ENCODE results near the gene FHOD1. TPM values are rescaled to one million over a fixed set of nuclear protein-coding genes. Genes with fewer than 3 reads are reported as not detected.

FHOD1 gene
- total RNA-seq, 1 donor from 2014 or later = 28.7 TPM

DNA sequence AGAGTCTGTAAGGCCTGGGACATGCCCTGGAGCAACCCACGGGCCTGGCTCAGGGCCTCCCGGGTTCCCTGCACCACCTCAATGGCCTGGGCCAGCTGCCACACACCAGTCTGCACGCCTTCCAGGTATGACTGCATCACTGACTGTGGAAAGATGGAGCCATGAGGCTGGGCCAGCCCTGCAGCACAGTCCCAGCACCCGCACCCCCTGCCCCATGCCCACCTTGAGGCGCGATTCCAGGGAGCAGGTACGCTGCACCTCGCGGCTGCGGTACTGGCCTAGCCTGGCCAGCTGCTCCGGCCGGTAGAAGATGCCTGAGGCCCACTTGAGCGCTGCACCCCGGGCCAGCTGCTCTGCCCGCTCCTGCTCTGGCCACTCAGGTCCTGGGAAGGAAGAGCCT, 58.5 kb downstream of the FHOD1 start:
- H3K4me3 Mint-ChIP-seq = no peak overlapping the region
- H3K27me3 Mint-ChIP-seq (ENCODE audit: low read depth) = peaks cover 13% of the 10 kb centered on the region
- H3K4me1 Mint-ChIP-seq = peaks cover 32% of the 10 kb centered on the region
- no peak overlapping the region for H3K27ac Mint-ChIP-seq
- no peak for DNase-seq (ENCODE audit: low spot score in 2 of 2, unreplicated experiment in 2 of 2)
- TF ChIP-seq, protein P1, sequence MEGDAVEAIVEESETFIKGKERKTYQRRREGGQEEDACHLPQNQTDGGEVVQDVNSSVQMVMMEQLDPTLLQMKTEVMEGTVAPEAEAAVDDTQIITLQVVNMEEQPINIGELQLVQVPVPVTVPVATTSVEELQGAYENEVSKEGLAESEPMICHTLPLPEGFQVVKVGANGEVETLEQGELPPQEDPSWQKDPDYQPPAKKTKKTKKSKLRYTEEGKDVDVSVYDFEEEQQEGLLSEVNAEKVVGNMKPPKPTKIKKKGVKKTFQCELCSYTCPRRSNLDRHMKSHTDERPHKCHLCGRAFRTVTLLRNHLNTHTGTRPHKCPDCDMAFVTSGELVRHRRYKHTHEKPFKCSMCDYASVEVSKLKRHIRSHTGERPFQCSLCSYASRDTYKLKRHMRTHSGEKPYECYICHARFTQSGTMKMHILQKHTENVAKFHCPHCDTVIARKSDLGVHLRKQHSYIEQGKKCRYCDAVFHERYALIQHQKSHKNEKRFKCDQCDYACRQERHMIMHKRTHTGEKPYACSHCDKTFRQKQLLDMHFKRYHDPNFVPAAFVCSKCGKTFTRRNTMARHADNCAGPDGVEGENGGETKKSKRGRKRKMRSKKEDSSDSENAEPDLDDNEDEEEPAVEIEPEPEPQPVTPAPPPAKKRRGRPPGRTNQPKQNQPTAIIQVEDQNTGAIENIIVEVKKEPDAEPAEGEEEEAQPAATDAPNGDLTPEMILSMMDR (IDR thresholded peaks at IDR 0.05; ENCODE audit: unreplicated experiment) = no peak
- H3K9me3 Mint-ChIP-seq = no peaks in the 10 kb centered on the region
- H3K36me3 Mint-ChIP-seq = no peaks in the 10 kb centered on the region

DNA sequence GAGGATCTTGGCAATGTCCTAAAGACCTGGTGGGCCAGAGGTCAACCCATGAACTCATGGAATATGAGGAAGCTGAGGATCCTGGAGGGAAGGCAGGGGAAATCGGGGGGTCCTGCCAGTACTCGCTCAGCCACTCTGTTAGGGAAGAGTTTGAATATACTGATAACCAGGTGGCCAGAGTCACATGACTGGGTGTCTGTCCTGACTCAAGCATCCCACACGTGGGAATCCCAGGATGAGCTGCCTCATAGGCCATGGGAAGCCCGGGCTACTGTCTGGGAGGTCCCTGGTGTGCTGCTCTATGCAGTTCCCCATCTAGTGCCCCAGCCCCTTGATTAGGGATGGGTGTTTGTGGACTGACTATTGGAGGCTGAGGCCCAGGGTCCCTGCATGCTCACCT, 59.0 kb downstream of the FHOD1 start:
- Mint-ChIP-seq H3K27ac (no peak overlapping the region), H3K4me3 (no peak overlapping the region), H3K4me1 (peaks cover 28% of the 10 kb centered on the region), H3K27me3 (ENCODE audit: low read depth) (peaks cover 13% of the 10 kb centered on the region), H3K36me3 (no peaks in the 10 kb centered on the region), H3K9me3 (no peaks in the 10 kb centered on the region)
- no peak for DNase-seq (ENCODE audit: low spot score in 2 of 2, unreplicated experiment in 2 of 2)
- TF ChIP-seq, protein P1 (IDR thresholded peaks at IDR 0.05; ENCODE audit: unreplicated experiment) = no peak

DNA sequence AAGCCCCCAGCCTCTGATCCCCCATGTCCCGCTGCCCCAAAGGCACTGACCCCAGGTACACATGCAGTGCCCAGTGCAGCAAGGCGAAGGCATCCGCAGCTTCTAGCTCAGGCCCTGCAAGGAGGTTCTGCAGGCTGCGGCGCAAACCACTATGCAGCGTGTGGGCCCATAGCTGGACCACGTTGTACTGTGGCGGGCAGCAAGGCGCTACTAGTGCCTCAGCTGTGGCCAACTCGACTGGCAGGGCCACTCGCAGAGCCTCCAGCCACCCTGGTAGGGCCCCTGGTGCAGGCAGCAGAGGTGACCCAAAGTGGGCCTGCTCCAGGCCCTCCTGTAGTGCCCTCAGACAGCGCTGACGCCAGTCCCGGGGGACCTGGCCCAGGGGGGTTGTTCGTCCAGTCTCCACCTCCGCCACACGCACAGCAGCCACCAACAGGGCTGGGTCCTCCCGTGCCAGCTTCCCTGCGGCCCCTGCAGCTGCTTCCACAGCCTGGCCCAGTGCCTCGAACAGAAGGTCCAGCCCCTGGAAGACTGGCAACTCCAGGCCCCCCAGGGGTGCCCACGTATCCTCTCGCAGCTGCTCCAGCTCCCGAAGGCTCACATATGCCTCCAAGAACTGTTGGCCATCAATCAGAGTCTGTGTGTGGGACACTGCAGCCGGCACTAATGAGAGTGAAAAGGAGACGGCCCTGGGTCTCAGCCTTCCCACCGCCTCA, 59.9 kb downstream of the FHOD1 start:
- Mint-ChIP-seq H3K36me3 (no peaks in the 10 kb centered on the region), H3K4me3 (no peak overlapping the region), H3K27ac (no peak overlapping the region), H3K9me3 (no peaks in the 10 kb centered on the region), H3K27me3 (ENCODE audit: low read depth) (peaks cover 13% of the 10 kb centered on the region), H3K4me1 (peaks cover 20% of the 10 kb centered on the region)
- TF ChIP-seq, protein P1 (IDR thresholded peaks at IDR 0.05; ENCODE audit: unreplicated experiment) = no peak
- DNase-seq (ENCODE audit: low spot score in 2 of 2, unreplicated experiment in 2 of 2) = no peak

DNA sequence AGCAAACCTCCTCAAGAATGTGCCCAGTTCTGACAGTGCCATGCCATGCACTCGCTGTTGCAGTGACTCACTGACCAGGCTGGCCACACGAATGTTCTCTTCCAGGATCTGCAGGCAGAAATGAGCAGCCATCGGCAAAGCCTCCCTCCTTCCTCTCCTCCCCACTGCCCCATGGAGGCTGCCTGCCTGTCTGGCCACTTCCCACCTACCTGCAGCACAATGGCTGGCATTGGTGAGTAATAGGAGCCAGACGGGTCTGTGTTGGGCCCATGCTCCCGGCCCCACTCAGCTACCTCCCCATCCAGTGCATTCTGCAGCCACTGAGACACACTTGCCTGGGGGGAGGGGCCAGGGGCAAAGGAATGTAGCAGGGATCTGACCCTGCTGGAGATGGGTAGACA, 60.7 kb downstream of the FHOD1 start:
- TF ChIP-seq, protein P1 (IDR thresholded peaks at IDR 0.05; ENCODE audit: unreplicated experiment) = no peak
- no peak overlapping the region for H3K4me3 Mint-ChIP-seq
- H3K36me3 Mint-ChIP-seq = no peaks in the 10 kb centered on the region
- no peak for DNase-seq (ENCODE audit: low spot score in 2 of 2, unreplicated experiment in 2 of 2)
- no peak overlapping the region for H3K27ac Mint-ChIP-seq
- H3K4me1 Mint-ChIP-seq = peaks cover 17% of the 10 kb centered on the region
- peaks cover 13% of the 10 kb centered on the region for H3K27me3 Mint-ChIP-seq (ENCODE audit: low read depth)
- H3K9me3 Mint-ChIP-seq = no peaks in the 10 kb centered on the region

DNA sequence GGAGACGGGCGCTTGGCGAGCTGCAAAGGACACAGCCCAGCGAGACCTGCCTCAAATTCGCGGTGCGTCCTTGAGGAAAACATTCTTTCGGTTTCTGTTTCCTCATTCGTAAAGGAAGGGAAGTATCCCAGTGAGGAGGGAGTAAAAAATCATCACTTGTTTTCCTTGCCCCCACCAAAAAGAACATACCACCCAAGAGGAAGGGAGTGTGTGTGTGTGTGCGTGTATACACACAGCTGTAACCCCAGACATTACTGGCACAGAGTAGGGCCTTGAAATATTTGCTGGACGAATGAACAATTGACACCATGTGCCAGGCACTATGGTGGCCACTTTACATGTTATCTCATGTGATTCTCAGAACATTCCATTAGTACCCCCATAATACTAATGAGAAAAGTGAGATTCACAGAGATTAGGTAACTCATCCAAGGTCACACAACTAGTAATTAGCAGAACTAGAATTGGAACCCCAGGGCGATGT, 61.6 kb downstream of the FHOD1 start:
- H3K27me3 Mint-ChIP-seq (ENCODE audit: low read depth) = peaks cover 13% of the 10 kb centered on the region
- H3K27ac Mint-ChIP-seq = no peak overlapping the region
- peaks cover 17% of the 10 kb centered on the region for H3K4me1 Mint-ChIP-seq
- H3K36me3 Mint-ChIP-seq = no peaks in the 10 kb centered on the region
- H3K4me3 Mint-ChIP-seq = peak overlapping the region; percentile 81
- no peaks in the 10 kb centered on the region for H3K9me3 Mint-ChIP-seq
- TF ChIP-seq, protein P1 (IDR thresholded peaks at IDR 0.05; ENCODE audit: unreplicated experiment) = no peak
- DNase-seq (ENCODE audit: low spot score in 2 of 2, unreplicated experiment in 2 of 2) = no peak
